WTC11 (cell line): ENCODE results near the gene DTX3L. TPM values are rescaled to one million over a fixed set of nuclear protein-coding genes. Genes with fewer than 3 reads are reported as not detected.
A peak's percentile ranks its signal among the peaks of the same experiment; 100 is the strongest.
"Not testable (repeated sequence)": the region's sequence is repeated elsewhere in the genome, so short reads cannot be mapped to it uniquely, and the experiment has no call there.

ENCODE experiments used
- ATAC-seq: fragments of 200-7000 bp; cut with Tn5 transposase; 2 replicates; pipeline ENCODE4 v1.10.0; 2021; ENCODE audit warnings: mild to moderate bottlenecking, moderate library complexity
- CTCF ChIA-PET: fragments of 300-600 bp; sonication (Branson Sonifier 250); formaldehyde crosslinking; loops from one replicate; lab custom pipeline; 2021; ENCODE audit warnings: antibody characterized with exemption; lab: Charles Lee
- POLR2A ChIA-PET: fragments of 350-600 bp; sonication (Branson Sonifier 250); formaldehyde crosslinking; loops from one replicate; lab custom pipeline; 2021; ENCODE audit warnings: antibody characterized with exemption; lab: Charles Lee
- DNase-seq: peaks from one replicate; pipeline ENCODE4 v3.0.0; 2021; ENCODE audit warnings: low spot score
- H3K27ac Mint-ChIP-seq: 2 replicates; pipeline ENCODE4 v1.8.0; 2021; ENCODE audit warnings: mixed read lengths
- H3K27me3 Mint-ChIP-seq: 2 replicates; pipeline ENCODE4 v1.8.0; 2021; ENCODE audit warnings: low read depth, mild to moderate bottlenecking, moderate library complexity, mixed read lengths
- H3K36me3 Mint-ChIP-seq: 2 replicates; pipeline ENCODE4 v1.8.0; 2021; ENCODE audit warnings: mixed read lengths
- H3K4me1 Mint-ChIP-seq: 2 replicates; pipeline ENCODE4 v1.8.0; 2022; ENCODE audit warnings: mixed read lengths
- H3K4me3 Mint-ChIP-seq: 2 replicates; pipeline ENCODE4 v1.8.0; 2021; ENCODE audit warnings: mild to moderate bottlenecking, moderate library complexity, mixed read lengths
- H3K9me3 Mint-ChIP-seq: 2 replicates; pipeline ENCODE4 v1.8.0; 2021; ENCODE audit warnings: mixed read lengths
- CREM ChIP-seq: sonication (generic); formaldehyde crosslinking; IDR thresholded peaks from 2 replicates; pipeline ENCODE4 v1.8.1; 2022; ENCODE audit warnings: mild to moderate bottlenecking, missing genetic modification reagents, moderate library complexity
- E2F4 ChIP-seq: sonication (generic); formaldehyde crosslinking; IDR thresholded peaks from 2 replicates; pipeline ENCODE4 v1.8.1; 2022; ENCODE audit warnings: low read depth, mild to moderate bottlenecking, moderate library complexity, missing genetic modification reagents, borderline replicate concordance
- EMX1 ChIP-seq: fragments of 250-450 bp; sonication (Bioruptor Pico); IDR thresholded peaks from 2 replicates; pipeline ENCODE4 v1.8.0; 2021; ENCODE audit warnings: mild to moderate bottlenecking
- ERG ChIP-seq: fragments of 250-450 bp; sonication (Bioruptor Pico); IDR thresholded peaks from 2 replicates; pipeline ENCODE4 v1.8.0; 2021; ENCODE audit warnings: mild to moderate bottlenecking
- ETV6 ChIP-seq: sonication (generic); formaldehyde crosslinking; IDR thresholded peaks from 2 replicates; pipeline ENCODE4 v1.8.1; 2022; ENCODE audit warnings: mild to moderate bottlenecking, missing genetic modification reagents
- FOXP1 ChIP-seq: sonication (generic); formaldehyde crosslinking; IDR thresholded peaks from 2 replicates; pipeline ENCODE4 v1.8.0; 2022; ENCODE audit warnings: missing genetic modification reagents, mild to moderate bottlenecking, moderate library complexity, borderline replicate concordance
- GABPB1 ChIP-seq: sonication (generic); formaldehyde crosslinking; IDR thresholded peaks from 2 replicates; pipeline ENCODE4 v1.8.1; 2023; ENCODE audit warnings: mild to moderate bottlenecking, missing genetic modification reagents
- GRHL2 ChIP-seq: fragments of 250-450 bp; sonication (Bioruptor Pico); IDR thresholded peaks from 2 replicates; pipeline ENCODE4 v1.8.0; 2022; ENCODE audit warnings: mild to moderate bottlenecking, moderate library complexity; ENCODE audit not compliant: insufficient replicate concordance, severe bottlenecking
- MAX ChIP-seq: sonication (generic); formaldehyde crosslinking; IDR thresholded peaks from 2 replicates; pipeline ENCODE4 v1.8.0; 2022; ENCODE audit warnings: mild to moderate bottlenecking, missing genetic modification reagents
- MXD4 ChIP-seq: fragments of 250-450 bp; sonication (Bioruptor Pico); IDR thresholded peaks from 2 replicates; pipeline ENCODE4 v1.8.0; 2021; ENCODE audit warnings: mild to moderate bottlenecking, moderate library complexity, borderline replicate concordance
- MYBL2 ChIP-seq: sonication (generic); formaldehyde crosslinking; IDR thresholded peaks from 2 replicates; pipeline ENCODE4 v1.8.1; 2023; ENCODE audit warnings: mild to moderate bottlenecking, moderate library complexity, missing genetic modification reagents
- SMAD4 ChIP-seq: sonication (generic); formaldehyde crosslinking; IDR thresholded peaks from 2 replicates; pipeline ENCODE4 v1.8.0; 2022; ENCODE audit warnings: mild to moderate bottlenecking, missing genetic modification reagents
- SOX15 ChIP-seq: fragments of 250-450 bp; sonication (Bioruptor Pico); IDR thresholded peaks from 2 replicates; pipeline ENCODE4 v1.9.0; 2021; ENCODE audit warnings: mild to moderate bottlenecking
- ZBTB21 ChIP-seq: sonication (generic); formaldehyde crosslinking; IDR thresholded peaks from 2 replicates; pipeline ENCODE4 v1.8.1; 2023; ENCODE audit warnings: mild to moderate bottlenecking, missing genetic modification reagents, borderline replicate concordance
- ZNF138 ChIP-seq: sonication (generic); formaldehyde crosslinking; conservative IDR thresholded peaks from 2 replicates; pipeline ENCODE4 v1.8.1; 2022; ENCODE audit warnings: mild to moderate bottlenecking, moderate library complexity, missing genetic modification reagents
- ZNF281 ChIP-seq: sonication (generic); formaldehyde crosslinking; IDR thresholded peaks from 2 replicates; pipeline ENCODE4 v1.8.0; 2023; ENCODE audit warnings: mild to moderate bottlenecking, missing genetic modification reagents
- ZNF396 ChIP-seq: fragments of 250-450 bp; sonication (Bioruptor Pico); IDR thresholded peaks from 2 replicates; pipeline ENCODE4 v1.8.0; 2021; ENCODE audit warnings: mild to moderate bottlenecking, moderate library complexity, borderline replicate concordance
- ZNF416 ChIP-seq: fragments of 250-450 bp; sonication (Bioruptor Pico); IDR thresholded peaks from 2 replicates; pipeline ENCODE4 v1.9.0; 2021; ENCODE audit warnings: mild to moderate bottlenecking, inconsistent platforms
- total RNA-seq: library from RNA; stranded (reverse); gene quantifications from 3 replicates; pipeline ENCODE4 v1.2.3, GENCODE V29; 2021
- TF ChIP-seq, protein P1 (sequence below): sonication (generic); formaldehyde crosslinking; conservative IDR thresholded peaks from 2 replicates; pipeline ENCODE4 v1.8.1; 2023; ENCODE audit warnings: mild to moderate bottlenecking, low read depth, missing genetic modification reagents, moderate library complexity

The DTX3L gene
- total RNA-seq, 1 experiment from 2014 or later = 4.6 TPM

DNA sequence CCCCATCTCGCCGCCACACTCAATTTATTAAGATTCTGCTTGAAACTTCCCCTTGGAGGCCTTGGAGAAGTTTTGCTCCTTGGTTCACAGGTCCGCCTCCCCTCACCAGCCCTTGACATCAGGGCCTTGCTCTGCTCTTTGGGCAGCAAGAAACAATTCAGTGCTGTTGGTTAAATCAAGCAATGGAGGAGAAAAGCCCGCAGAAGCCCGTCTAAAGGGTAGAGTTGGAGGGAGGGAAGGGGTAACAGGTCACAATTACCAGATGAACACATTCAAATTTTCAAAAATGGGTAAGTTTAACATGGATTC lies 467 bp upstream of the DTX3L start:
- Mint-ChIP-seq H3K36me3 (no peaks in the 10 kb centered on the region), H3K27me3 (peaks cover 6% of the 10 kb centered on the region), H3K4me1 (peaks cover 28% of the 10 kb centered on the region), H3K4me3 (peak overlapping the region; percentile 73), H3K27ac (no peak overlapping the region), H3K9me3 (no peaks in the 10 kb centered on the region)
- CTCF ChIA-PET = interaction anchor here (0.6 to 1.2 kb wide), 3 partner anchors 97 to 214 kb away, joined by 3 to 8 read pairs (median 3); no protein-coding TSS in a partner anchor
- DNase-seq (no peak), ATAC-seq (peak; percentile 12; the same call in 1 of the 2 replicates)
- POLR2A ChIA-PET = no interaction called here
- TF ChIP-seq MAX (CRISPR knock-in tag) = no peak
- no peak for TF ChIP-seq ZNF416 (CRISPR knock-in tag)
- TF ChIP-seq ETV6 (CRISPR knock-in tag) = no peak
- no peak for TF ChIP-seq SMAD4 (CRISPR knock-in tag)
- no peak for TF ChIP-seq GRHL2 (CRISPR knock-in tag)
- TF ChIP-seq CREM = no peak
- TF ChIP-seq ZNF396 (CRISPR knock-in tag) = no peak
- TF ChIP-seq SOX15 (CRISPR knock-in tag) = no peak
- no peak for TF ChIP-seq ERG (CRISPR knock-in tag)
- no peak for TF ChIP-seq ZNF281 (CRISPR knock-in tag)
- TF ChIP-seq MYBL2 (CRISPR knock-in tag) = no peak
- no peak for TF ChIP-seq ZBTB21 (CRISPR knock-in tag)

DNA sequence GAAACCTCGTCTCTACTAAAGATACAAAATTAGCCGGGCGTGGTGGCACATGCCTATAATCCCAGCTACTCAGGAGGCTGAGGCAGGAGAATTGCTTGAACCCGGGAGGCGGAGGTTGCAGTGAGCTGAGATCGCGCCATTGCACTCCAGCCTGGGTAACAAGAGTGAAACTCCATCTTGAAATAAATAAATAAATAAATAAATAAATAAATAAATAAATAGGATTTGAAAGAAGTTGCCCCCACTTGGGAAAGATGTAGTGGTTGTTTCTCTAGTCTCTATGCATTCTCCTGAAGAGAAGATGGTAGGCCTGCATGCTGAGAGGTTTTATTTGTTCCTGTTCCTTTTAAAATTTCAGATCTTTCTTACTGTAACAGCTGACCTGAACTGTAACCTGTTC lies 4.0 kb downstream of the DTX3L start:
- ATAC-seq, DNase-seq, H3K27me3 Mint-ChIP-seq, H3K36me3 Mint-ChIP-seq, POLR2A ChIA-PET, H3K9me3 Mint-ChIP-seq, H3K4me3 Mint-ChIP-seq: not testable (repeated sequence)
- CTCF ChIA-PET = interaction anchor here (1.0 kb wide), 1 partner anchor 111 kb away, joined by 3 read pairs; no protein-coding TSS in a partner anchor
- Mint-ChIP-seq H3K27ac (peak overlapping the region; percentile 9; the same call in 1 of the 2 replicates), H3K4me1 (peaks cover 16% of the 10 kb centered on the region)

- POLR2A ChIA-PET = no interaction called here
- TF ChIP-seq, protein P1, sequence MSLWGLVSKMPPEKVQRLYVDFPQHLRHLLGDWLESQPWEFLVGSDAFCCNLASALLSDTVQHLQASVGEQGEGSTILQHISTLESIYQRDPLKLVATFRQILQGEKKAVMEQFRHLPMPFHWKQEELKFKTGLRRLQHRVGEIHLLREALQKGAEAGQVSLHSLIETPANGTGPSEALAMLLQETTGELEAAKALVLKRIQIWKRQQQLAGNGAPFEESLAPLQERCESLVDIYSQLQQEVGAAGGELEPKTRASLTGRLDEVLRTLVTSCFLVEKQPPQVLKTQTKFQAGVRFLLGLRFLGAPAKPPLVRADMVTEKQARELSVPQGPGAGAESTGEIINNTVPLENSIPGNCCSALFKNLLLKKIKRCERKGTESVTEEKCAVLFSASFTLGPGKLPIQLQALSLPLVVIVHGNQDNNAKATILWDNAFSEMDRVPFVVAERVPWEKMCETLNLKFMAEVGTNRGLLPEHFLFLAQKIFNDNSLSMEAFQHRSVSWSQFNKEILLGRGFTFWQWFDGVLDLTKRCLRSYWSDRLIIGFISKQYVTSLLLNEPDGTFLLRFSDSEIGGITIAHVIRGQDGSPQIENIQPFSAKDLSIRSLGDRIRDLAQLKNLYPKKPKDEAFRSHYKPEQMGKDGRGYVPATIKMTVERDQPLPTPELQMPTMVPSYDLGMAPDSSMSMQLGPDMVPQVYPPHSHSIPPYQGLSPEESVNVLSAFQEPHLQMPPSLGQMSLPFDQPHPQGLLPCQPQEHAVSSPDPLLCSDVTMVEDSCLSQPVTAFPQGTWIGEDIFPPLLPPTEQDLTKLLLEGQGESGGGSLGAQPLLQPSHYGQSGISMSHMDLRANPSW (CRISPR knock-in tag) = no peak
- TF ChIP-seq GABPB1 (CRISPR knock-in tag) (no peak), ZNF138 (CRISPR knock-in tag) (no peak), E2F4 (CRISPR knock-in tag) (no peak), FOXP1 (CRISPR knock-in tag) (no peak), EMX1 (CRISPR knock-in tag) (no peak), MXD4 (CRISPR knock-in tag) (no peak)
- CTCF ChIA-PET = no interaction called here
Observed at GRCh38 chr3:122568755-122569154, 4.6 kb downstream of the DTX3L start.

More at GRCh38 chr3:122568755-122569154, 4.6 kb downstream of the DTX3L start:
- H3K27me3 Mint-ChIP-seq = peaks cover 6% of the 10 kb centered on the region
- no peaks in the 10 kb centered on the region for H3K36me3 Mint-ChIP-seq
- H3K9me3 Mint-ChIP-seq = no peaks in the 10 kb centered on the region
- H3K4me3 Mint-ChIP-seq = no peak overlapping the region
- no peak for ATAC-seq
- peaks cover 18% of the 10 kb centered on the region for H3K4me1 Mint-ChIP-seq
- no peak for DNase-seq
- H3K27ac Mint-ChIP-seq = no peak overlapping the region
